Measurements from ENCODE around the gene CDK18.

CDK18 gene

DNA sequence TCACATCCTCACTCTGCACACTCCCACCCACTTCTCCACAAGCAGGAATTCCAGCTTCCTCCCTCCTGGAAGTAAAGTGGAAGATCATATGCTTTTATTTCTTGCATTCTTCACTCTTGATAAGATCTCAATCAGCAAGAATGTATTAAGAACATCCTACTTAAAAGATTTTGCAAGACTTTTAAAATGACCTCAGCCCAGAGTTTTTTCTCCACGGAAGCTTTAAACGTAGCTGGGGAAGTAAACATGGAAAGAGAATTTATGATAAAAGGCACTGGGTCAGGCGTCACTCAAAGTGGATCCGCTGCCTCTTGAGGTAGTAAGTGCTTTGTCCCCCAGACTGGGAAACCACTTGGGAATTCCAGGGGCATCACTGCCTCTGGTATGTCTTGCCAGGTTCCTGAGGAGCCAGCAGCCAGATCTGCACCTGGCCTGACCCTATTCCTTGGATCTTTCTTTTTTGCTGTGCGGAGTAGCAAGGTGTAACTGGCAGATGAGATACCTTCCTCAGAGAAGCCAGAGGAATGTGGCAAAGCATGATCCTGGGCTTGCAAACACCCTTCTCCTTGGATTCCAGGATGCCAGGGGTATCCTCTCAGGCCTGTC is 33.9 kb downstream of the CDK18 start:
- no peak for DNase-seq (ENCODE audit: low spot score)

GRCh38 chr1:205541161-205541886 is 36.9 kb downstream of the CDK18 start:
- no peak for DNase-seq (ENCODE audit: low spot score)

DNA sequence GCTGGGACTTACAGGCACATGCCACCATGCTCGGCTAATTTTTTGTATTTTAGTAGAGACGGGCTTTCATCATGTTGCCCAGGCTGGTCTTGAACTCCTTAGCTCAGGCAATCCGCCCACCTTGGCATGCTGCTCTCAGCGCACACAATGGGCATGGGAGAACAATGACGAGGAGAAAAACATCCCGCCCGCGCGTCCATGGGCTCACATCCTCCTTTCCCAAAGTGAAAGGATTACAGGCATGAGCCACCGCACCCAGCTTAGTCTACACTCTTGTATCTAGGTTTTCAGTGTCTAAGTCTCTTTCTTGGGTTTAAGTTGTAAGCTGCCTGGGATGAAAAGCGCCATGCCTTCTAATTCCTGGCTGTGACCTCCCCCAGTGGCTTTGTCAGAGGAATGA is 37.9 kb downstream of the CDK18 start:
- DNase-seq (ENCODE audit: low spot score), result no peak

GRCh38 chr1:205543351-205544301 is 39.2 kb downstream of the CDK18 start:
- peak; percentile 88 for DNase-seq (ENCODE audit: low spot score)

DNA sequence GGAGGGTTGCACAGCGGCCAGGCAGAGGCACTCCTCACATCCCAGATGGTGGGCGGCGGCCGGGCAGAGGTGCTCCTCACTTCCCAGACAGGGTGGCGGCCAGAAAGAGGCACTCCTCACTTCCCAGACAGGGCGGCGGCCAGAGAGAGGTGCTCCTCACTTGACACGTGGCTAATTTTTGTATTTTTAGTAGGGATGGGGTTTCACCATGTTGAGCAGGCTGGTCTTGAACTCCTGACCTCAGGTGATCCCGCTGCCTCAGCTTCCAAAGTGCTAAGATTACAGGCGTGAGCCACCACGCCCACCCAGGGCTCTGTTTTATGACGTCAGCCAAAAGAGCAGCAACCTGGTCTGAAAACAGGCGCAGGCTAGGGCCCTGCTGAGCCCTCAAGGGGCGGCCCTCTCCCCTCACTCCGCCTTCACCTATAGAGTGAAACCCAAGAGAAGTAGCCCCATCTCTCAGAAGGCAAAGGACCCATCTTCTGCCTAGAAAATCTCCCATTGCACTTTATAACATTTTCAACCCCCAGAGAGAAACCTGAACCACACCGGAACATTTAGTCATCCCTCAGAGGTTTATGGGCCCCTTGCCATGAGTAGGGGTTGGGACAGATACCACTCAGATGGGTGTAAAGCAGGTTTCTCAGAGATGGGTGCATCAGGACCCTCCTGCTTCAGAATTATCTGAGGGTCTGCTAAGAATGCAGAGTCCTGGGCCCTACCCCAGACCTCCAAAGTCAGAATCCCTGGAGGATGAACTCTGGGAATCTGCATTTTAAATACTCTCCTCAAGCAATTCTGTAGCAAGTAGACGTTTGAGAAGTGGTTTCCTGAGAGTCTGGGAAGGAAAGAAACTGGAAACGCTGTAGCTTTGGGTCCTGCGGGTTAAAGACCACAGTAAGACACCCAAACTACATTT is 40.8 kb downstream of the CDK18 start:
- DNase-seq (ENCODE audit: low spot score), result no peak

DNA sequence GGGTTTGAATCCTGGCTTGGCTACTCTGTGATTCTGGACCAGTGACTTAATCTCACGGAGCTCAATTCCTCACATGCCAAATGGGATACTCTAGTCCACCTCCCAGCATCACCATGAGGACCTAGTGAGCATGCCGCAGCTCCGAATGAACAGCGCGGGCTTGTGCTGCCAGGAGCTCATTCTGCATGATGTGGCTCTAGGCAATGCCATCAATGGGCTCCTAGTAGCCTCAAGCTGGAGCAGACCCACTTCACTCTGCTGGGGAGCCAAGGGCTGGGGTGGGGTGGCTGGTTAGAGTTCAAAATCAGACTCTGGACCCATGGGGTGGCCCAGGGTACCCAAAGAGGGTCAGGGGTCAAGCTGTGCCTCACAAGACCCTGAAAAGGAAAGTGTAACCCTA is 41.5 kb downstream of the CDK18 start:
- no peak for DNase-seq (ENCODE audit: low spot score)

- DNase-seq (ENCODE audit: low spot score), result no peak
Observed at GRCh38 chr1:205546541-205546940, 42.1 kb downstream of the CDK18 start.

- no peak for DNase-seq (ENCODE audit: low spot score)
Observed at GRCh38 chr1:205547936-205548827, 43.7 kb downstream of the CDK18 start.

GRCh38 chr1:205554026-205554811 is 49.8 kb downstream of the CDK18 start:
- no peak for DNase-seq (ENCODE audit: low spot score)

GRCh38 chr1:205561501-205562203 is 57.2 kb downstream of the CDK18 start:
- no peak for DNase-seq (ENCODE audit: low spot score)

- no peak for DNase-seq (ENCODE audit: low spot score)
Observed at GRCh38 chr1:205563927-205564441, 59.5 kb downstream of the CDK18 start.

DNA sequence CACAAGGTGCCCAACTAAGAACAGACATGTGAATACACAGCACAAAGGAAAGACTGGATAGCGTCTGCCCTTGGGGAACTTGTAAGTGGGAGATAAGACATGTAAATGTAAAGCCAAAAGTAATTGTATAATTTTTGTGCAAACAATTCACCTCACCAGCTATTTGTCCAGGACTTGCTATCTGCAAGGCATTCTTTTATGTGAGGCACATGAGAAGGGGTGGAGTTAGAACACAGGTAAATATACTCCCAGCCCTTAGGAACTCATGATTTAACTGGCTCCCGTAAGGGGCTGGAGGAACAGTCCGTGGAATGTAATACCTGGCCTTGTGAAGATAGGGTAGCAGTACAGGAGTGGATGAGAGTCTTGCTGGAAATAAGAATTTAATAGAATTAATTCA is 61.3 kb downstream of the CDK18 start:
- DNase-seq (ENCODE audit: low spot score), result no peak

- DNase-seq (ENCODE audit: low spot score), result no peak
Observed at GRCh38 chr1:205567716-205568115, 63.2 kb downstream of the CDK18 start.

DNA sequence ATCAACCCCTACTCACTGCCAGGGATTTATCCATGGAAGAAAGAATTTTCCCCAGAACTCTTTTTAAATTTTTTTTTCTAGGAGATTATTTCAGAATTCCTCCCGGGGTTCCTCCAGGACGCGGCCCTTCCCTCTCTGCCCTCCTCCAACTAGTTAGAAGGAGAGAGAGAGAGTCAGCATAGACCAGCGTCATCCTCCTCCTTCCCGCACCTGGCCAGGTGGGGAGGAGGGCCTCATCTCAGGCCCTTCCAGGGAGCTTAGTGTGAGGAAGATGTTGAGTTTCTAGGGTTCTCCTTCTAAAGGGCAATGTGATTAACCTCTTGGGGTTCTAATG is 63.6 kb downstream of the CDK18 start:
- DNase-seq (ENCODE audit: low spot score), result no peak

DNA sequence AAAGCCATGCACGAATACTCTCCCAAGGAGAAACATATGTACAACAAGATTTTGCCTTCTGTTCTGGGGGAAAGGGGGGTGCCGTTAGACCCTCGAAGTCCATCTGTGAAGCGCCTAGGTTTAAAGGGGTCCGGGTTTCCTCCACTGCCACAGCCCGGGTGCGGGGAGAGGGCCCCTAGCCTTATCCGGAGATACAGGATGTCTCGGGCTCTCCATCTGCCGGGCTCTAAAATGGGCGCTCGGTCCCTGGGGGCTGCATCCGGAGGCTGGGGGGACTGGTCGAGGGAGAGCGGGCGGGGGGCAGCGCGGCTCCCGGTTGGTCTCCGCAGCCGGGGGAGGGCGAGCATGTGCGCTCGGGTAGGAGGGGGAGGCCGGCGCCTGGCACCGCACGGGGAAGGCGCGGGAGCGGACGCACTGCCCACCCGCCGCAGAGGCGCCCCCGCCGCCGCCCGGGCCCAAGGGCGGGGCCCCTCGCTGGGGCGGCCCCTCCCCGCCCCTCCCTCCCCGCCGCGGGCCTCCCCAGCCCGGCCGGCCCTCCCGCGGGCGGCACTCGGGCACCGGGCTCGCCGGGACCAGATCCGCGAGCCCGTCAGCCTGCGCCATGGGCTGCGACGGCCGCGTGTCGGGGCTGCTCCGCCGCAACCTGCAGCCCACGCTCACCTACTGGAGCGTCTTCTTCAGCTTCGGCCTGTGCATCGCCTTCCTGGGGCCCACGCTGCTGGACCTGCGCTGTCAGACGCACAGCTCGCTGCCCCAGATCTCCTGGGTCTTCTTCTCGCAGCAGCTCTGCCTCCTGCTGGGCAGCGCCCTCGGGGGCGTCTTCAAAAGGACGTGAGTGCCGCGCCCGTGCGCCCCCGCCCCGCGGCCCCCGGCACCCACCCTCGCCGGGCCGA is 64.2 kb downstream of the CDK18 start:
- DNase-seq (ENCODE audit: low spot score), result no peak

DNA sequence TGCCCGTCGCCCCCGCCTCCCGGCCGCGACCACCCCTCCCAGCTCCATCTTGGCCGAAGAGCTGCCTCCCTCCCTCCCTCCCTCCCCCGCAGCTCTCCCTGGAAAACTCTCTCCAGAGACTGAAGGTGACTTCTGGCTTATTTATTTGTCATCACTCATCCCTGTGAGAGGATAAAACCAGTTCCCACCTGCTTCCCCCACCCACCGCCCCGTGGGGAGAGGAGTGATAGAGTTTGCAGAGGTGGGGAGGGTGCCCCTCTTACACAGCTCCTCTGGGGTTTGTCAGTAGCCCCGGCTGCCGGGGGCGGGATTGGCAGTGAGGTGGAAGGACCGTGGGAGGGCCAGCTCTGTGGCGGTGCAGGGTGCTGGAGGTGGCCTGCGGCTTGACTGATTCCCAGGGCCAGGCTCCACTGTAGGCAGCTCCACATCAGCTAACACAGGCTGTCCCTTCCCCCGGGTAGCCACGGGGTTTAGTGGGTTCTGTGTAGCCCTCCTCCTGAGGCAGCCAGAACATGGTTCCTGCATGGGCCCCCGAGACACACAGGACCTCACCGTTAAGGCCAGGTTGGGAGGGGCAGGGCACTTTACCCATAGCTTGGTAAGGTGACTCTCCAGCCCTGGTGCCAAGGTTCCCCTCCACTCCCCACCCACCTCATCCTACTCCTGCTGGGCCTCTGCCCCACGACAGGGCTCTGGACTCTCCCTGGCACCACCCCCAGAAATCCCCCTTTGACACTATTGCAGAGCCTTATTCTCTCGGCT is 65.1 kb downstream of the CDK18 start:
- DNase-seq (ENCODE audit: low spot score), result no peak

GRCh38 chr1:205570173-205570501 is 65.7 kb downstream of the CDK18 start:
- no peak for DNase-seq (ENCODE audit: low spot score)

Data from RKO (cell line).